C4-2B (cell line): ENCODE results near the gene FAM9C.

ENCODE experiments used
- CTCF ChIP-seq: fragments of 450-650 bp; conservative IDR thresholded peaks from 2 replicates; pipeline ENCODE4 v1.5.1; 2017; ENCODE audit warnings: mild to moderate bottlenecking
- ZFX ChIP-seq: fragments of 450-650 bp; IDR thresholded peaks from 2 replicates; pipeline ENCODE4 v1.6.1; 2017

- TF ChIP-seq CTCF (no peak), ZFX (no peak)
Observed at GRCh38 chrX:12987340-12987739, 57.1 kb downstream of the FAM9C start.
